ENCODE measurements around the gene ATP8B1. TPM values are rescaled to one million over a fixed set of nuclear protein-coding genes. Genes with fewer than 3 reads are reported as not detected.
"Not testable (repeated sequence)": the region's sequence is repeated elsewhere in the genome, so short reads cannot be mapped to it uniquely, and the experiment has no call there.

The ATP8B1 gene
- total RNA-seq, 1 experiment from 2014 or later: 5.6 TPM

DNA sequence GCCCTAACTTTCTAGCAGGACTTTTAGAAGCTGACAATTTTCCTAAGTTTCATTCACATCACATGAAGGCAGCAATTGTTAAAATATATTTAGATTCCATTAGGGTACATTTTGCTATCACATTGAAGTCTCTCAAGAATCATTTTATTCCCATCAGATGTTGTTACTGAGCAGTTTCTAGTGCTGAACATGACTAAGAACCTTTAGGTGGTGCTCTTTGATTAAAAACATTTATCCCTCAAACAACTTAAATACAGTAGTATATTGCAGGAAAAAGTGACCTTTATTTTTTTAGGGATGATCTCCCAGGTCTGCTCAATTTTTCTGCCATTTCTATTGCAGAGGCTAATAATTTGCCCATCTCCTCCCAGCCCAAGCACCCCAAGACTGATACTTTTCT lies 158.6 kb downstream of the ATP8B1 start:
- CTCF ChIA-PET: no interaction called here
- H3K9me3 Mint-ChIP-seq: peaks cover 10% of the 10 kb centered on the region
- no peak overlapping the region for H3K4me3 Mint-ChIP-seq
- H3K36me3 Mint-ChIP-seq: peaks cover 32% of the 10 kb centered on the region
- POLR2A ChIA-PET: no interaction called here
- H3K27me3 Mint-ChIP-seq (ENCODE audit: low read depth): no peaks in the 10 kb centered on the region
- TF ChIP-seq FOXK1 (CRISPR knock-in tag; IDR thresholded peaks at IDR 0.05): no peak
- TF ChIP-seq JUN (CRISPR knock-in tag; IDR thresholded peaks at IDR 0.05): no peak
- no peak for TF ChIP-seq GRHL2 (CRISPR knock-in tag; IDR thresholded peaks at IDR 0.05; ENCODE audit: insufficient replicate concordance, severe bottlenecking)
- TF ChIP-seq, protein P1, sequence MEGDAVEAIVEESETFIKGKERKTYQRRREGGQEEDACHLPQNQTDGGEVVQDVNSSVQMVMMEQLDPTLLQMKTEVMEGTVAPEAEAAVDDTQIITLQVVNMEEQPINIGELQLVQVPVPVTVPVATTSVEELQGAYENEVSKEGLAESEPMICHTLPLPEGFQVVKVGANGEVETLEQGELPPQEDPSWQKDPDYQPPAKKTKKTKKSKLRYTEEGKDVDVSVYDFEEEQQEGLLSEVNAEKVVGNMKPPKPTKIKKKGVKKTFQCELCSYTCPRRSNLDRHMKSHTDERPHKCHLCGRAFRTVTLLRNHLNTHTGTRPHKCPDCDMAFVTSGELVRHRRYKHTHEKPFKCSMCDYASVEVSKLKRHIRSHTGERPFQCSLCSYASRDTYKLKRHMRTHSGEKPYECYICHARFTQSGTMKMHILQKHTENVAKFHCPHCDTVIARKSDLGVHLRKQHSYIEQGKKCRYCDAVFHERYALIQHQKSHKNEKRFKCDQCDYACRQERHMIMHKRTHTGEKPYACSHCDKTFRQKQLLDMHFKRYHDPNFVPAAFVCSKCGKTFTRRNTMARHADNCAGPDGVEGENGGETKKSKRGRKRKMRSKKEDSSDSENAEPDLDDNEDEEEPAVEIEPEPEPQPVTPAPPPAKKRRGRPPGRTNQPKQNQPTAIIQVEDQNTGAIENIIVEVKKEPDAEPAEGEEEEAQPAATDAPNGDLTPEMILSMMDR (IDR thresholded peaks at IDR 0.05): no peak
- TF ChIP-seq TP53 (CRISPR knock-in tag; IDR thresholded peaks at IDR 0.05): no peak
- TF ChIP-seq ZNF121 (CRISPR knock-in tag; IDR thresholded peaks at IDR 0.05): no peak
- no peak for TF ChIP-seq NR2C2 (CRISPR knock-in tag; IDR thresholded peaks at IDR 0.05)
- no peak for TF ChIP-seq ZNF671 (CRISPR knock-in tag; IDR thresholded peaks at IDR 0.05)
- no peak for TF ChIP-seq SMAD3 (CRISPR knock-in tag; IDR thresholded peaks at IDR 0.05; ENCODE audit: borderline replicate concordance)
- TF ChIP-seq, protein P2, sequence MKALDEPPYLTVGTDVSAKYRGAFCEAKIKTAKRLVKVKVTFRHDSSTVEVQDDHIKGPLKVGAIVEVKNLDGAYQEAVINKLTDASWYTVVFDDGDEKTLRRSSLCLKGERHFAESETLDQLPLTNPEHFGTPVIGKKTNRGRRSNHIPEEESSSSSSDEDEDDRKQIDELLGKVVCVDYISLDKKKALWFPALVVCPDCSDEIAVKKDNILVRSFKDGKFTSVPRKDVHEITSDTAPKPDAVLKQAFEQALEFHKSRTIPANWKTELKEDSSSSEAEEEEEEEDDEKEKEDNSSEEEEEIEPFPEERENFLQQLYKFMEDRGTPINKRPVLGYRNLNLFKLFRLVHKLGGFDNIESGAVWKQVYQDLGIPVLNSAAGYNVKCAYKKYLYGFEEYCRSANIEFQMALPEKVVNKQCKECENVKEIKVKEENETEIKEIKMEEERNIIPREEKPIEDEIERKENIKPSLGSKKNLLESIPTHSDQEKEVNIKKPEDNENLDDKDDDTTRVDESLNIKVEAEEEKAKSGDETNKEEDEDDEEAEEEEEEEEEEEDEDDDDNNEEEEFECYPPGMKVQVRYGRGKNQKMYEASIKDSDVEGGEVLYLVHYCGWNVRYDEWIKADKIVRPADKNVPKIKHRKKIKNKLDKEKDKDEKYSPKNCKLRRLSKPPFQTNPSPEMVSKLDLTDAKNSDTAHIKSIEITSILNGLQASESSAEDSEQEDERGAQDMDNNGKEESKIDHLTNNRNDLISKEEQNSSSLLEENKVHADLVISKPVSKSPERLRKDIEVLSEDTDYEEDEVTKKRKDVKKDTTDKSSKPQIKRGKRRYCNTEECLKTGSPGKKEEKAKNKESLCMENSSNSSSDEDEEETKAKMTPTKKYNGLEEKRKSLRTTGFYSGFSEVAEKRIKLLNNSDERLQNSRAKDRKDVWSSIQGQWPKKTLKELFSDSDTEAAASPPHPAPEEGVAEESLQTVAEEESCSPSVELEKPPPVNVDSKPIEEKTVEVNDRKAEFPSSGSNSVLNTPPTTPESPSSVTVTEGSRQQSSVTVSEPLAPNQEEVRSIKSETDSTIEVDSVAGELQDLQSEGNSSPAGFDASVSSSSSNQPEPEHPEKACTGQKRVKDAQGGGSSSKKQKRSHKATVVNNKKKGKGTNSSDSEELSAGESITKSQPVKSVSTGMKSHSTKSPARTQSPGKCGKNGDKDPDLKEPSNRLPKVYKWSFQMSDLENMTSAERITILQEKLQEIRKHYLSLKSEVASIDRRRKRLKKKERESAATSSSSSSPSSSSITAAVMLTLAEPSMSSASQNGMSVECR (CRISPR knock-in tag; IDR thresholded peaks at IDR 0.05; ENCODE audit: borderline replicate concordance): no peak
- TF ChIP-seq FOXJ3 (CRISPR knock-in tag; IDR thresholded peaks at IDR 0.05; ENCODE audit: borderline replicate concordance): no peak
- TF ChIP-seq MYBL2 (CRISPR knock-in tag; IDR thresholded peaks at IDR 0.05): no peak
- TF ChIP-seq GTF2I (CRISPR knock-in tag; conservative IDR thresholded peaks at IDR 0.05): no peak
- TF ChIP-seq, protein P3, sequence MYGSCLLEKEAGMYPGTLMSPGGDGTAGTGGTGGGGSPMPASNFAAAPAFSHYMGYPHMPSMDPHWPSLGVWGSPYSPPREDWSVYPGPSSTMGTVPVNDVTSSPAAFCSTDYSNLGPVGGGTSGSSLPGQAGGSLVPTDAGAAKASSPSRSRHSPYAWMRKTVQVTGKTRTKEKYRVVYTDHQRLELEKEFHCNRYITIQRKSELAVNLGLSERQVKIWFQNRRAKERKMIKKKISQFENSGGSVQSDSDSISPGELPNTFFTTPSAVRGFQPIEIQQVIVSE (CRISPR knock-in tag; IDR thresholded peaks at IDR 0.05; ENCODE audit: borderline replicate concordance): no peak
- TF ChIP-seq, protein P4, sequence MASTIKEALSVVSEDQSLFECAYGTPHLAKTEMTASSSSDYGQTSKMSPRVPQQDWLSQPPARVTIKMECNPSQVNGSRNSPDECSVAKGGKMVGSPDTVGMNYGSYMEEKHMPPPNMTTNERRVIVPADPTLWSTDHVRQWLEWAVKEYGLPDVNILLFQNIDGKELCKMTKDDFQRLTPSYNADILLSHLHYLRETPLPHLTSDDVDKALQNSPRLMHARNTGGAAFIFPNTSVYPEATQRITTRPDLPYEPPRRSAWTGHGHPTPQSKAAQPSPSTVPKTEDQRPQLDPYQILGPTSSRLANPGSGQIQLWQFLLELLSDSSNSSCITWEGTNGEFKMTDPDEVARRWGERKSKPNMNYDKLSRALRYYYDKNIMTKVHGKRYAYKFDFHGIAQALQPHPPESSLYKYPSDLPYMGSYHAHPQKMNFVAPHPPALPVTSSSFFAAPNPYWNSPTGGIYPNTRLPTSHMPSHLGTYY (CRISPR knock-in tag; IDR thresholded peaks at IDR 0.05): no peak
- TF ChIP-seq ETV6 (CRISPR knock-in tag; IDR thresholded peaks at IDR 0.05): no peak
- DNase-seq (ENCODE audit: low spot score) (no peak), ATAC-seq (no peak)
- H3K4me1 Mint-ChIP-seq: no peaks in the 10 kb centered on the region
- H3K27ac Mint-ChIP-seq: no peak overlapping the region

DNA sequence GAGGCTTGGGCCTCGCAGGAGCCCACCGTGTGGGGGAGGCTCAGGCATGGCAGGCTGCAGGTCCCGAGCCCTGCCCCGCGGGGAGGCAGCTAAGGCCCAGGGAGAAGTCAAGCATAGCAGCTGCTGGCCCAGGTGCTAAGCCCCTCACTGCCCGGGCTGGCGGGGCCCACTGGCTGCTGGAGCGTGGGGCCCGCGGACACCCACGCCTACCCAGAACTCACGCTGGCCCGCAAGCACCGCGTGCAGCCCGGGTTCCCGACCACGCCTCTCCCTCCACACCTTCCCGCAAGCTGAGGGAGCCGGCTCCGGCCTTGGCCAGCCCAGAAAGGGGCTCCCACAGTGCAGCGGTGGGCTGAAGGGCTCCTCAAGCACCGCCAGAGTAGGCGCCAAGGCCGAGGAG lies 159.4 kb downstream of the ATP8B1 start:
- CTCF ChIA-PET, POLR2A ChIA-PET, H3K4me1 Mint-ChIP-seq: not testable (repeated sequence)

DNA sequence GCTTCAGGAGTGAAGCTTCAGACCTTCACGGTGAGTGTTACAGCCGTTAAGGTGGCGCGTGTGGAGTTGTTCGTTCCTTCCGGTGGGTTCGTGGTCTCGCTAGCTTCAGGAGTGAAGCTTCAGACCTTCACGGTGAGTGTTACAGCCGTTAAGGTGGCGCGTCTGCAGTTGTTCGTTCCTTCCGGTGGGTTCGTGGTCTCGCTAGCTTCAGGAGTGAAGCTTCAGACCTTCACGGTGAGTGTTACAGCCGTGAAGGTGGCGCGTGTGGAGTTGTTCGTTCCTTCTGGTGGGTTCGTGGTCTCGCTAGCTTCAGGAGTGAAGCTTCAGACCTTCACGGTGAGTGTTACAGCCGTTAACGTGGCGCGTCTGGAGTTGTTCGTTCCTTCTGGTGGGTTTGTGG lies 160.7 kb downstream of the ATP8B1 start:
- ATAC-seq; H3K27me3 Mint-ChIP-seq (ENCODE audit: low read depth); POLR2A ChIA-PET; CTCF ChIA-PET; H3K27ac Mint-ChIP-seq; H3K4me3 Mint-ChIP-seq; H3K4me1 Mint-ChIP-seq; DNase-seq (ENCODE audit: low spot score): not testable (repeated sequence)
- peaks cover 10% of the 10 kb centered on the region for H3K9me3 Mint-ChIP-seq
- H3K36me3 Mint-ChIP-seq: peaks cover 36% of the 10 kb centered on the region

More for the DNA sequence above, 159.4 kb downstream of the ATP8B1 start:
- peaks cover 33% of the 10 kb centered on the region for H3K36me3 Mint-ChIP-seq
- H3K27me3 Mint-ChIP-seq (ENCODE audit: low read depth); H3K4me3 Mint-ChIP-seq; H3K27ac Mint-ChIP-seq; DNase-seq (ENCODE audit: low spot score); ATAC-seq: not testable (repeated sequence)
- peaks cover 10% of the 10 kb centered on the region for H3K9me3 Mint-ChIP-seq
